ENCODE results near the gene GET4.

GRCh38 chr7:924541-925231 is 48.3 kb downstream of the GET4 start:
- TF ChIP-seq POLR2A (IDR thresholded peaks at IDR 0.05), result no peak
- TF ChIP-seq, protein P1, sequence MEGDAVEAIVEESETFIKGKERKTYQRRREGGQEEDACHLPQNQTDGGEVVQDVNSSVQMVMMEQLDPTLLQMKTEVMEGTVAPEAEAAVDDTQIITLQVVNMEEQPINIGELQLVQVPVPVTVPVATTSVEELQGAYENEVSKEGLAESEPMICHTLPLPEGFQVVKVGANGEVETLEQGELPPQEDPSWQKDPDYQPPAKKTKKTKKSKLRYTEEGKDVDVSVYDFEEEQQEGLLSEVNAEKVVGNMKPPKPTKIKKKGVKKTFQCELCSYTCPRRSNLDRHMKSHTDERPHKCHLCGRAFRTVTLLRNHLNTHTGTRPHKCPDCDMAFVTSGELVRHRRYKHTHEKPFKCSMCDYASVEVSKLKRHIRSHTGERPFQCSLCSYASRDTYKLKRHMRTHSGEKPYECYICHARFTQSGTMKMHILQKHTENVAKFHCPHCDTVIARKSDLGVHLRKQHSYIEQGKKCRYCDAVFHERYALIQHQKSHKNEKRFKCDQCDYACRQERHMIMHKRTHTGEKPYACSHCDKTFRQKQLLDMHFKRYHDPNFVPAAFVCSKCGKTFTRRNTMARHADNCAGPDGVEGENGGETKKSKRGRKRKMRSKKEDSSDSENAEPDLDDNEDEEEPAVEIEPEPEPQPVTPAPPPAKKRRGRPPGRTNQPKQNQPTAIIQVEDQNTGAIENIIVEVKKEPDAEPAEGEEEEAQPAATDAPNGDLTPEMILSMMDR (IDR thresholded peaks at IDR 0.05), result no peak

All from lower leg skin (tissue), 3 donors.